Liver (tissue), 9 donors: ENCODE results near the gene VPS13C. TPM values are rescaled to one million over a fixed set of nuclear protein-coding genes. Genes with fewer than 3 reads are reported as not detected.

Experiments
- DNase-seq: peaks from one replicate; pipeline ENCODE4 v3.0.0-alpha.2; 2017; ENCODE audit warnings: low spot score
- H3K27ac ChIP-seq, 2 donors: one replicate each; pipeline ENCODE4 v1.7.0; 2013; ENCODE audit warnings: inconsistent platforms in 2 of 2, low read length in 2 of 2, control low read depth in 1 of 2, low read depth in 1 of 2, mild to moderate bottlenecking in 1 of 2
- H3K27me3 ChIP-seq, 4 donors: one replicate each; pipeline versions ENCODE4 v1.6.1 to v1.7.0; 2013; ENCODE audit warnings: low read length in 3 of 4, inconsistent platforms in 1 of 4, mild to moderate bottlenecking in 1 of 4, moderate library complexity in 1 of 4; ENCODE audit not compliant: control insufficient read depth in 4 of 4, insufficient read depth in 4 of 4
- H3K36me3 ChIP-seq, 4 donors: one replicate each; pipeline versions ENCODE4 v1.6.1 to v1.7.0; 2013; ENCODE audit warnings: low read length in 3 of 4, mild to moderate bottlenecking in 3 of 4, low read depth in 1 of 4, moderate library complexity in 1 of 4; ENCODE audit not compliant: control insufficient read depth in 4 of 4, insufficient read depth in 3 of 4
- H3K4me1 ChIP-seq, 4 donors: one replicate each; pipeline versions ENCODE4 v1.6.1 to v1.7.0; 2013; ENCODE audit warnings: low read length in 3 of 4, mild to moderate bottlenecking in 3 of 4, moderate library complexity in 1 of 4; ENCODE audit not compliant: control insufficient read depth in 4 of 4, insufficient read depth in 4 of 4
- H3K4me3 ChIP-seq, 3 donors: one replicate each; pipeline versions ENCODE4 v1.6.1 to v1.7.0; 2013; ENCODE audit warnings: low read length in 3 of 3, control low read depth in 1 of 3, low read depth in 1 of 3, mild to moderate bottlenecking in 1 of 3
- H3K9ac ChIP-seq, 2 donors: one replicate each; pipeline ENCODE4 v1.7.0; 2013; ENCODE audit warnings: low read length in 2 of 2, mild to moderate bottlenecking in 2 of 2, moderate library complexity in 2 of 2, control low read depth in 1 of 2, low read depth in 1 of 2
- H3K9me3 ChIP-seq, 4 donors: one replicate each; pipeline versions ENCODE4 v1.6.1 to v1.7.0; 2013; ENCODE audit warnings: low read length in 3 of 4; ENCODE audit not compliant: control insufficient read depth in 4 of 4
- ATF3 ChIP-seq: IDR thresholded peaks from 2 replicates; pipeline ENCODE4 v1.6.1; 2016; ENCODE audit warnings: antibody characterized with exemption
- FOXA1 ChIP-seq: IDR thresholded peaks from 2 replicates; pipeline ENCODE4 v1.6.1; 2016; ENCODE audit warnings: antibody characterized with exemption
- FOXA2 ChIP-seq: IDR thresholded peaks from 2 replicates; pipeline ENCODE4 v1.6.1; 2016; ENCODE audit warnings: antibody characterized with exemption
- GABPA ChIP-seq, 2 donors: IDR thresholded peaks in 1 of 2; conservative IDR thresholded peaks in 1 of 2; 2 replicates each; pipeline ENCODE4 v1.6.1; 2016; ENCODE audit warnings: antibody characterized with exemption in 2 of 2, mild to moderate bottlenecking in 1 of 2, moderate library complexity in 1 of 2
- HNF4A ChIP-seq, 2 donors: conservative IDR thresholded peaks; 2 replicates each; pipeline ENCODE4 v1.6.1; 2016; ENCODE audit warnings: antibody characterized with exemption in 2 of 2, mild to moderate bottlenecking in 2 of 2
- HNF4G ChIP-seq: IDR thresholded peaks from 2 replicates; pipeline ENCODE4 v1.6.1; 2016; ENCODE audit warnings: antibody characterized with exemption
- JUND ChIP-seq, 2 donors: IDR thresholded peaks; 2 replicates each; pipeline ENCODE4 v1.6.1; 2016; ENCODE audit warnings: antibody characterized with exemption in 2 of 2
- MAX ChIP-seq: IDR thresholded peaks from 2 replicates; pipeline ENCODE4 v1.6.1; 2016; ENCODE audit warnings: antibody characterized with exemption
- NR2F2 ChIP-seq: IDR thresholded peaks from 2 replicates; pipeline ENCODE4 v1.6.1; 2016; ENCODE audit warnings: antibody characterized with exemption
- RAD21 ChIP-seq, 2 donors: IDR thresholded peaks; 2 replicates each; pipeline ENCODE4 v1.6.1; 2016; ENCODE audit warnings: antibody characterized with exemption in 2 of 2, mild to moderate bottlenecking in 2 of 2
- RXRA ChIP-seq, 2 donors: IDR thresholded peaks; 2 replicates each; pipeline ENCODE4 v1.6.1; 2017 to 2018; ENCODE audit warnings: antibody characterized with exemption in 2 of 2, mild to moderate bottlenecking in 1 of 2
- SP1 ChIP-seq: IDR thresholded peaks from 2 replicates; pipeline ENCODE4 v1.6.1; 2018; ENCODE audit warnings: antibody characterized with exemption, mild to moderate bottlenecking
- TAF1 ChIP-seq: conservative IDR thresholded peaks from 2 replicates; pipeline ENCODE4 v1.6.1; 2016; ENCODE audit warnings: antibody characterized with exemption, mild to moderate bottlenecking
- YY1 ChIP-seq: IDR thresholded peaks from 2 replicates; pipeline ENCODE4 v1.6.1; 2016; ENCODE audit warnings: antibody characterized with exemption, mild to moderate bottlenecking
- WGBS: extraction: QIAGEN DNeasy Blood & Tissue Kit; methylation state at CpG from one replicate; pipeline ENCODE4 v1.1.7; 2013; 5-methylcytosine and 5-hydroxymethylcytosine counted together
- polyA plus RNA-seq, 2 donors: library from polyadenylated mRNA; stranded (reverse) in 1 of 2; unstranded in 1 of 2; fragments of 200-250 nt in 1 of 2; fragments of >200 nt in 1 of 2; fragmentation: Nextera tagmentation in 1 of 2; extraction: Ambion mirVana in 1 of 2; gene quantifications; one replicate each; pipeline versions ENCODE4 v1.2.1 to v1.2.3, GENCODE V29; 2013 to 2015
- total RNA-seq, 2 donors: library from RNA; depleted of rRNA; stranded (reverse); fragments of >200 nt; gene quantifications; one replicate each; pipeline ENCODE4 v1.2.3, GENCODE V29; 2014
- TF ChIP-seq, protein P1 (sequence below): IDR thresholded peaks from 2 replicates; pipeline ENCODE4 v1.6.1; 2016; ENCODE audit warnings: antibody characterized with exemption
- TF ChIP-seq, protein P2 (sequence below): fragments of 150-350 bp; IDR thresholded peaks from 2 replicates; pipeline ENCODE4 v1.5.1; 2017; ENCODE audit warnings: improper control_type of control experiment, low read depth, low read length; ENCODE audit not compliant: missing input control
- TF ChIP-seq, protein P3 (sequence below): IDR thresholded peaks from 2 replicates; pipeline ENCODE4 v1.6.1; 2016; ENCODE audit warnings: antibody characterized with exemption, mild to moderate bottlenecking
- donor health status: healthy.
- donor health status: healthy.
- donor health status: healthy.
- donor health status: healthy.
- donor health status: healthy.

VPS13C gene
- total and polyA plus RNA-seq, 4 donors, result 5.4 to 42.0 (median 17.4) TPM

- no peak for TF ChIP-seq HNF4G
Observed at GRCh38 chr15:61812476-61812875, 247.8 kb downstream of the VPS13C start (continued).

GRCh38 chr15:61811952-61812351 lies 248.3 kb downstream of the VPS13C start:
- H3K9me3 ChIP-seq, result no peaks in the 10 kb centered on the region
- H3K36me3 ChIP-seq, result no peaks in the 10 kb centered on the region
- H3K4me3 ChIP-seq, result no peak overlapping the region
- H3K4me1 ChIP-seq, result no peaks in the 10 kb centered on the region
- WGBS, result 88% methylated on average over 8 of the region's 8 CpGs
- no peak for DNase-seq
- no peak overlapping the region for H3K27ac ChIP-seq
- no peaks in the 10 kb centered on the region for H3K27me3 ChIP-seq
- no peak overlapping the region for H3K9ac ChIP-seq
- TF ChIP-seq FOXA1 (no peak), RAD21 (IDR thresholded peaks at IDR 0.05) (no peak), MAX (no peak), TAF1 (no peak), FOXA2 (no peak), GABPA (IDR thresholded peaks at IDR 0.05 in 1 of 2, conservative IDR thresholded peaks at IDR 0.05 in 1 of 2) (no peak), NR2F2 (no peak), YY1 (no peak), RXRA (IDR thresholded peaks at IDR 0.05) (no peak), SP1 (no peak), HNF4G (no peak), HNF4A (conservative IDR thresholded peaks at IDR 0.05) (no peak), ATF3 (no peak)
- TF ChIP-seq, protein P1, sequence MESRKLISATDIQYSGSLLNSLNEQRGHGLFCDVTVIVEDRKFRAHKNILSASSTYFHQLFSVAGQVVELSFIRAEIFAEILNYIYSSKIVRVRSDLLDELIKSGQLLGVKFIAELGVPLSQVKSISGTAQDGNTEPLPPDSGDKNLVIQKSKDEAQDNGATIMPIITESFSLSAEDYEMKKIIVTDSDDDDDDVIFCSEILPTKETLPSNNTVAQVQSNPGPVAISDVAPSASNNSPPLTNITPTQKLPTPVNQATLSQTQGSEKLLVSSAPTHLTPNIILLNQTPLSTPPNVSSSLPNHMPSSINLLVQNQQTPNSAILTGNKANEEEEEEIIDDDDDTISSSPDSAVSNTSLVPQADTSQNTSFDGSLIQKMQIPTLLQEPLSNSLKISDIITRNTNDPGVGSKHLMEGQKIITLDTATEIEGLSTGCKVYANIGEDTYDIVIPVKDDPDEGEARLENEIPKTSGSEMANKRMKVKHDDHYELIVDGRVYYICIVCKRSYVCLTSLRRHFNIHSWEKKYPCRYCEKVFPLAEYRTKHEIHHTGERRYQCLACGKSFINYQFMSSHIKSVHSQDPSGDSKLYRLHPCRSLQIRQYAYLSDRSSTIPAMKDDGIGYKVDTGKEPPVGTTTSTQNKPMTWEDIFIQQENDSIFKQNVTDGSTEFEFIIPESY, result no peak
- TF ChIP-seq, protein P2, sequence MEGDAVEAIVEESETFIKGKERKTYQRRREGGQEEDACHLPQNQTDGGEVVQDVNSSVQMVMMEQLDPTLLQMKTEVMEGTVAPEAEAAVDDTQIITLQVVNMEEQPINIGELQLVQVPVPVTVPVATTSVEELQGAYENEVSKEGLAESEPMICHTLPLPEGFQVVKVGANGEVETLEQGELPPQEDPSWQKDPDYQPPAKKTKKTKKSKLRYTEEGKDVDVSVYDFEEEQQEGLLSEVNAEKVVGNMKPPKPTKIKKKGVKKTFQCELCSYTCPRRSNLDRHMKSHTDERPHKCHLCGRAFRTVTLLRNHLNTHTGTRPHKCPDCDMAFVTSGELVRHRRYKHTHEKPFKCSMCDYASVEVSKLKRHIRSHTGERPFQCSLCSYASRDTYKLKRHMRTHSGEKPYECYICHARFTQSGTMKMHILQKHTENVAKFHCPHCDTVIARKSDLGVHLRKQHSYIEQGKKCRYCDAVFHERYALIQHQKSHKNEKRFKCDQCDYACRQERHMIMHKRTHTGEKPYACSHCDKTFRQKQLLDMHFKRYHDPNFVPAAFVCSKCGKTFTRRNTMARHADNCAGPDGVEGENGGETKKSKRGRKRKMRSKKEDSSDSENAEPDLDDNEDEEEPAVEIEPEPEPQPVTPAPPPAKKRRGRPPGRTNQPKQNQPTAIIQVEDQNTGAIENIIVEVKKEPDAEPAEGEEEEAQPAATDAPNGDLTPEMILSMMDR, result no peak

- no peak overlapping the region for H3K27ac ChIP-seq
- H3K9me3 ChIP-seq, result no peaks in the 10 kb centered on the region
- 89% methylated on average over 7 of the region's 7 CpGs for WGBS
- no peaks in the 10 kb centered on the region for H3K4me1 ChIP-seq
- H3K36me3 ChIP-seq, result no peaks in the 10 kb centered on the region
- no peak for DNase-seq
- TF ChIP-seq, protein P1, result no peak
- TF ChIP-seq RXRA (IDR thresholded peaks at IDR 0.05), result no peak
- TF ChIP-seq, protein P3, sequence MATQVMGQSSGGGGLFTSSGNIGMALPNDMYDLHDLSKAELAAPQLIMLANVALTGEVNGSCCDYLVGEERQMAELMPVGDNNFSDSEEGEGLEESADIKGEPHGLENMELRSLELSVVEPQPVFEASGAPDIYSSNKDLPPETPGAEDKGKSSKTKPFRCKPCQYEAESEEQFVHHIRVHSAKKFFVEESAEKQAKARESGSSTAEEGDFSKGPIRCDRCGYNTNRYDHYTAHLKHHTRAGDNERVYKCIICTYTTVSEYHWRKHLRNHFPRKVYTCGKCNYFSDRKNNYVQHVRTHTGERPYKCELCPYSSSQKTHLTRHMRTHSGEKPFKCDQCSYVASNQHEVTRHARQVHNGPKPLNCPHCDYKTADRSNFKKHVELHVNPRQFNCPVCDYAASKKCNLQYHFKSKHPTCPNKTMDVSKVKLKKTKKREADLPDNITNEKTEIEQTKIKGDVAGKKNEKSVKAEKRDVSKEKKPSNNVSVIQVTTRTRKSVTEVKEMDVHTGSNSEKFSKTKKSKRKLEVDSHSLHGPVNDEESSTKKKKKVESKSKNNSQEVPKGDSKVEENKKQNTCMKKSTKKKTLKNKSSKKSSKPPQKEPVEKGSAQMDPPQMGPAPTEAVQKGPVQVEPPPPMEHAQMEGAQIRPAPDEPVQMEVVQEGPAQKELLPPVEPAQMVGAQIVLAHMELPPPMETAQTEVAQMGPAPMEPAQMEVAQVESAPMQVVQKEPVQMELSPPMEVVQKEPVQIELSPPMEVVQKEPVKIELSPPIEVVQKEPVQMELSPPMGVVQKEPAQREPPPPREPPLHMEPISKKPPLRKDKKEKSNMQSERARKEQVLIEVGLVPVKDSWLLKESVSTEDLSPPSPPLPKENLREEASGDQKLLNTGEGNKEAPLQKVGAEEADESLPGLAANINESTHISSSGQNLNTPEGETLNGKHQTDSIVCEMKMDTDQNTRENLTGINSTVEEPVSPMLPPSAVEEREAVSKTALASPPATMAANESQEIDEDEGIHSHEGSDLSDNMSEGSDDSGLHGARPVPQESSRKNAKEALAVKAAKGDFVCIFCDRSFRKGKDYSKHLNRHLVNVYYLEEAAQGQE, result no peak
- no peak for TF ChIP-seq JUND (IDR thresholded peaks at IDR 0.05)
- no peak for TF ChIP-seq ATF3
- TF ChIP-seq NR2F2, result no peak
- TF ChIP-seq RAD21 (IDR thresholded peaks at IDR 0.05), result no peak
- no peak for TF ChIP-seq FOXA1
- no peak for TF ChIP-seq SP1
- no peak overlapping the region for H3K9ac ChIP-seq
- no peaks in the 10 kb centered on the region for H3K27me3 ChIP-seq
- no peak overlapping the region for H3K4me3 ChIP-seq
Observed at GRCh38 chr15:61809216-61809615, 251.0 kb downstream of the VPS13C start.
